ENCODE data around the gene SCYGR2. TPM values are rescaled to one million over a fixed set of nuclear protein-coding genes. Genes with fewer than 3 reads are reported as not detected.

SCYGR2 gene
- total RNA-seq, 1 donor from 2014 or later: not detected

DNA sequence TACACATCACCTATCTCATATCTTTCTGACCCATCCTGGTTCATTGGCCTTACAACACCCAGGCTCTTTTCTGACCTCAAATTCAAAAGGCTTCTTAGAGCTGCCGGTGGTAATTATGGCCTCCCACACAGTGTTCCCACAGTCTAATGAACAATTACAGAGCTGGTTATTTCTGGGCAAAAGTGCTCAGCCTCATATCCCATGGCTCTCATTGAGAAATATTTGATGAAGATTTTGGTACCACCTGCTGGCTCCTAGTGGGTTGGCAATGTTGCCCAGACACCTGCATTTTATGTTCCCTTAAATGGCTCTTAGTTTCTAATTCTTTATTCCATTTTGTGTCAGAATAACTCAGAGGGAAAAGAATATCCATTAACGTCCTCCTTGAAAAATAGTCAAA lies 20.1 kb upstream of the SCYGR2 start:
- H3K4me1 Mint-ChIP-seq (ENCODE audit: unreplicated experiment): no peaks in the 10 kb centered on the region
- H3K27me3 Mint-ChIP-seq (ENCODE audit: unreplicated experiment): peaks cover 21% of the 10 kb centered on the region
- H3K27ac Mint-ChIP-seq (ENCODE audit: unreplicated experiment): no peak overlapping the region
- TF ChIP-seq, protein P1, sequence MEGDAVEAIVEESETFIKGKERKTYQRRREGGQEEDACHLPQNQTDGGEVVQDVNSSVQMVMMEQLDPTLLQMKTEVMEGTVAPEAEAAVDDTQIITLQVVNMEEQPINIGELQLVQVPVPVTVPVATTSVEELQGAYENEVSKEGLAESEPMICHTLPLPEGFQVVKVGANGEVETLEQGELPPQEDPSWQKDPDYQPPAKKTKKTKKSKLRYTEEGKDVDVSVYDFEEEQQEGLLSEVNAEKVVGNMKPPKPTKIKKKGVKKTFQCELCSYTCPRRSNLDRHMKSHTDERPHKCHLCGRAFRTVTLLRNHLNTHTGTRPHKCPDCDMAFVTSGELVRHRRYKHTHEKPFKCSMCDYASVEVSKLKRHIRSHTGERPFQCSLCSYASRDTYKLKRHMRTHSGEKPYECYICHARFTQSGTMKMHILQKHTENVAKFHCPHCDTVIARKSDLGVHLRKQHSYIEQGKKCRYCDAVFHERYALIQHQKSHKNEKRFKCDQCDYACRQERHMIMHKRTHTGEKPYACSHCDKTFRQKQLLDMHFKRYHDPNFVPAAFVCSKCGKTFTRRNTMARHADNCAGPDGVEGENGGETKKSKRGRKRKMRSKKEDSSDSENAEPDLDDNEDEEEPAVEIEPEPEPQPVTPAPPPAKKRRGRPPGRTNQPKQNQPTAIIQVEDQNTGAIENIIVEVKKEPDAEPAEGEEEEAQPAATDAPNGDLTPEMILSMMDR (IDR thresholded peaks at IDR 0.05): no peak
- no peak for DNase-seq (ENCODE audit: extremely low spot score, unreplicated experiment)
- no peak overlapping the region for H3K4me3 Mint-ChIP-seq (ENCODE audit: unreplicated experiment)
- no peaks in the 10 kb centered on the region for H3K36me3 Mint-ChIP-seq (ENCODE audit: unreplicated experiment)
- peaks cover 11% of the 10 kb centered on the region for H3K9me3 Mint-ChIP-seq (ENCODE audit: unreplicated experiment)

DNA sequence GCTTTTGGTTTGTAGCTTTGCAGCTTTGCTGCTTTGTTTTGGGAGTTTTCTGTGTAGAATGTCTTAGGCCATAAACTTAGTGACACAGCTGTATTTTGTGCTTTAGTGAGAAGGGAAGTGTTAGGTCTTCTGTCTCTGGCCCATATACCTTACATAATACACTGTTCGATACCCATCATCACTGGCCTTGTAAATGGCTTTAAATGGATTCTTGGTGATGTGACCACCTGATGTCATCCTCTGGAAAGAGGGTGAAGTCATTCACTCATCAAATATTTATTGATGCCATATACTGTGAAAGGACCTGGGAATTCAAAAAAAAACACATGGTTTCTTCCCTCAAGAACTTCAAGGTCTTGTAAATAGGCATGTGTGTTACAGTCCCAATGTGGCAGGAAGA lies 18.9 kb upstream of the SCYGR2 start:
- no peak for DNase-seq (ENCODE audit: extremely low spot score, unreplicated experiment)
- H3K27ac Mint-ChIP-seq (ENCODE audit: unreplicated experiment): no peak overlapping the region
- TF ChIP-seq, protein P1 (IDR thresholded peaks at IDR 0.05): no peak
- H3K9me3 Mint-ChIP-seq (ENCODE audit: unreplicated experiment): peaks cover 11% of the 10 kb centered on the region
- H3K4me3 Mint-ChIP-seq (ENCODE audit: unreplicated experiment): no peak overlapping the region
- no peaks in the 10 kb centered on the region for H3K4me1 Mint-ChIP-seq (ENCODE audit: unreplicated experiment)
- peaks cover 21% of the 10 kb centered on the region for H3K27me3 Mint-ChIP-seq (ENCODE audit: unreplicated experiment)
- no peaks in the 10 kb centered on the region for H3K36me3 Mint-ChIP-seq (ENCODE audit: unreplicated experiment)

DNA sequence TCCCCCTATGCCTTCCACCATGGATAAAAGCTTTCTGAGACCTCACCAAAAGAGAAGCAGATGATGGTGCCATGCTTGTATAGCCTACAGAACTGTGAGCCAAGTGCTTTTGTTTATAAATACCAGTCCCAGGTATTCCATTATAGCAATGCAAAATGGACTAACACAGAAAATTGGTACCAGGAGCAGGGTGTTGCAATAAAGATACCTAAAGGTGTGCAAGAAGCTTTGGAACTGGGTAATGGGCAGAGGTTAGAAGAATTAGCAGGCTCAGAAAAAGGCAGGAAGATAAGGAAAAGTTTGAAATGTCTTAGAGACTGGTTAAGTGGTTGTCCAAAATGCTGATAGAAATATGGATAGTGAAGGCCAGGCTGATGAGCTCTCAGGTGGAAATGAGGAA lies 16.3 kb upstream of the SCYGR2 start:
- H3K27me3 Mint-ChIP-seq (ENCODE audit: unreplicated experiment): peaks cover 20% of the 10 kb centered on the region
- H3K36me3 Mint-ChIP-seq (ENCODE audit: unreplicated experiment): no peaks in the 10 kb centered on the region
- no peak for DNase-seq (ENCODE audit: extremely low spot score, unreplicated experiment)
- TF ChIP-seq, protein P1 (IDR thresholded peaks at IDR 0.05): no peak
- H3K4me3 Mint-ChIP-seq (ENCODE audit: unreplicated experiment): no peak overlapping the region
- no peak overlapping the region for H3K27ac Mint-ChIP-seq (ENCODE audit: unreplicated experiment)
- peaks cover 11% of the 10 kb centered on the region for H3K9me3 Mint-ChIP-seq (ENCODE audit: unreplicated experiment)
- no peaks in the 10 kb centered on the region for H3K4me1 Mint-ChIP-seq (ENCODE audit: unreplicated experiment)

DNA sequence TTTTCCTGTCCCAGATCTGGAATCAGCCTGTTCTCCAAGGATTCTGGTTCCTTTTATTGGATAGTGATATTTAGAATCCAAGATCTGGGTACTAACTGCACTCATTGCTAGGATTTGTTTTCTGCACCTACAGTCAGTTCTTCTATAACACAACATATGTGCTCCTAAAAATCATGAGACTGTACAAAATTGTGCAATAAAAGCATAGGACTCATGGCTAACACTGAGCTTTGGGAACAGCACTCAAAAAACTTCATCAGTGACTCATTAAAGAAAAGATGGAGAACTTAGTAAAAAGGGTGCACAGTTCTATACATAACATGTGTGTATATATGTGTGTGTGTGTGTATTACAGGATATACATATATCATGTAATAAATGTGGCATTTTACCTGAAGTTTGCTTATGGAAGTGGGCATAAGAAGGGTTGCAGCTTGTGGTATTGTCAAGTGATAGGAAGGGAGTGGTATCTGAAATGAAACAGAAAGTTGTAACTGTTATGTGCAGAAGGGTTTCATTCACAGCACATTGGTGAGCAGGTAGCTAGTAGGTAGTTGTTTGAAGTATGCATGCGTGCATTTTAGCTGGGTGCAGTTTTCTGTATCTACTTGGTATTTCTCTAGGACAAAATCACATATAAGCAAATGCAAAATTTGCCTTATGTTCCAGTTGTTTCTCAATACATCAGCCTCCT lies 5.9 kb upstream of the SCYGR2 start:
- Mint-ChIP-seq H3K36me3 (ENCODE audit: unreplicated experiment) (no peaks in the 10 kb centered on the region), H3K4me1 (ENCODE audit: unreplicated experiment) (no peaks in the 10 kb centered on the region), H3K27ac (ENCODE audit: unreplicated experiment) (no peak overlapping the region), H3K27me3 (ENCODE audit: unreplicated experiment) (peaks cover 33% of the 10 kb centered on the region), H3K9me3 (ENCODE audit: unreplicated experiment) (no peaks in the 10 kb centered on the region), H3K4me3 (ENCODE audit: unreplicated experiment) (no peak overlapping the region)
- no peak for DNase-seq (ENCODE audit: extremely low spot score, unreplicated experiment)
- TF ChIP-seq, protein P1 (IDR thresholded peaks at IDR 0.05): no peak

DNA sequence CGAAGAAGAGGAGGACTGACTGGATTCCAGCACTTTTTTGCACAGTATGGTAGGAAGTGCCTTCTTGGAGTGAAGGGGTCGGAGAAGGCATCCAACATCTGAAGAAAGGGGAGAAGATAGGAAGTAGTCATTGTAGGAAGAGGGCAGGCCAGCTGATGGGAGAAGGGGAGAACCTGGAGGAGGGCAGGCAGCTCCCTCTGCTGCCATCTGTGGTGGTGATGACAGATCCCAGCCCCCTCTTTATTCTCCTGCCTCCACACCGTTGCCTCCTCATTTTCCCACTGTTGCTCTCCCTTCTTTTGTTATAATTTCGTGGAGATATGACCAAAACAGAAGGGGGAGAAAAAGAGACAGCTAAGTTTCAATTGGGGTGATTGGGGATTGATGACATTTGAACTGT lies 2.9 kb upstream of the SCYGR2 start:
- TF ChIP-seq, protein P1 (IDR thresholded peaks at IDR 0.05): no peak
- Mint-ChIP-seq H3K4me3 (ENCODE audit: unreplicated experiment) (no peak overlapping the region), H3K27me3 (ENCODE audit: unreplicated experiment) (peaks cover 19% of the 10 kb centered on the region), H3K27ac (ENCODE audit: unreplicated experiment) (no peak overlapping the region), H3K9me3 (ENCODE audit: unreplicated experiment) (no peaks in the 10 kb centered on the region), H3K4me1 (ENCODE audit: unreplicated experiment) (no peaks in the 10 kb centered on the region), H3K36me3 (ENCODE audit: unreplicated experiment) (no peaks in the 10 kb centered on the region)
- no peak for DNase-seq (ENCODE audit: extremely low spot score, unreplicated experiment)
